GM18868 (cell line): Measurements from ENCODE around the gene SHBG.

ENCODE experiments used
- ATAC-seq: cut with Tn5 transposase; IDR thresholded peaks from one replicate; pipeline ENCODE4 v1.9.1; 2021; ENCODE audit warnings: mild to moderate bottlenecking, moderate library complexity; ENCODE audit not compliant: unreplicated experiment

SHBG gene

GRCh38 chr17:7646457-7646856 is 16.5 kb downstream of the SHBG start:
- ATAC-seq = no peak

GRCh38 chr17:7647018-7647417 is 17.1 kb downstream of the SHBG start:
- ATAC-seq = no peak

- no peak for ATAC-seq
Observed at GRCh38 chr17:7650509-7651096, 20.7 kb downstream of the SHBG start, which contains the start of gene ATP1B2. Gene ATP1B2 (plus strand): TSS chr17:7650926. CDS start chr17:7651519, 593 bp downstream.

- no peak for ATAC-seq
Observed at GRCh38 chr17:7651097-7651664, 21.2 kb downstream of the SHBG start.

GRCh38 chr17:7651665-7652387 is 21.9 kb downstream of the SHBG start:
- no peak for ATAC-seq

- ATAC-seq = no peak
Observed at GRCh38 chr17:7652388-7653356, 22.7 kb downstream of the SHBG start.

GRCh38 chr17:7654832-7655540 is 25.1 kb downstream of the SHBG start:
- no peak for ATAC-seq

- no peak for ATAC-seq
Observed at GRCh38 chr17:7655541-7655840, 25.6 kb downstream of the SHBG start.

- ATAC-seq = no peak
Observed at GRCh38 chr17:7656958-7657609, 27.1 kb downstream of the SHBG start.

GRCh38 chr17:7667656-7668406 is 37.9 kb downstream of the SHBG start:
- no peak for ATAC-seq

GRCh38 chr17:7668482-7668881 is 38.5 kb downstream of the SHBG start:
- no peak for ATAC-seq

GRCh38 chr17:7673239-7673638 is 43.3 kb downstream of the SHBG start:
- no peak for ATAC-seq

- ATAC-seq = no peak
Observed at GRCh38 chr17:7674934-7675333, 45.0 kb downstream of the SHBG start.

GRCh38 chr17:7676533-7676932 is 46.6 kb downstream of the SHBG start:
- ATAC-seq = no peak

- ATAC-seq = no peak
Observed at GRCh38 chr17:7677388-7678067, 47.6 kb downstream of the SHBG start.
